HEK293T (cell line): ENCODE data around the gene TRIP11.

ENCODE experiments used
- ARNT ChIP-seq: fragments of 450-650 bp; IDR thresholded peaks from 2 replicates; pipeline ENCODE4 v1.6.1; 2017; ENCODE audit warnings: mild to moderate bottlenecking
- BHLHE40 ChIP-seq: fragments of 450-650 bp; IDR thresholded peaks from 2 replicates; pipeline ENCODE4 v1.6.1; 2016; ENCODE audit warnings: mild to moderate bottlenecking, moderate library complexity, borderline replicate concordance
- CTBP1 ChIP-seq: fragments of 450-650 bp; IDR thresholded peaks from 2 replicates; pipeline ENCODE4 v1.6.1; 2016; ENCODE audit warnings: borderline replicate concordance
- ELF4 ChIP-seq: fragments of 450-650 bp; IDR thresholded peaks from 2 replicates; pipeline ENCODE4 v1.6.1; 2017; ENCODE audit warnings: antibody characterized with exemption
- FOXA1 ChIP-seq: fragments of 450-650 bp; IDR thresholded peaks from 2 replicates; pipeline ENCODE4 v1.6.1; 2016; ENCODE audit warnings: mild to moderate bottlenecking
- FOXK2 ChIP-seq: fragments of 450-650 bp; IDR thresholded peaks from 2 replicates; pipeline ENCODE4 v1.6.1; 2016; ENCODE audit warnings: mild to moderate bottlenecking
- FOXM1 ChIP-seq: fragments of 450-650 bp; IDR thresholded peaks from 2 replicates; pipeline ENCODE4 v1.6.1; 2017; ENCODE audit warnings: mild to moderate bottlenecking, borderline replicate concordance
- L3MBTL2 ChIP-seq: fragments of 450-650 bp; conservative IDR thresholded peaks from 2 replicates; pipeline ENCODE4 v1.6.1; 2016; ENCODE audit warnings: mild to moderate bottlenecking
- PKNOX1 ChIP-seq: fragments of 450-650 bp; IDR thresholded peaks from 2 replicates; pipeline ENCODE4 v1.6.1; 2016
- SUZ12 ChIP-seq: fragments of 450-650 bp; IDR thresholded peaks from 2 replicates; pipeline ENCODE4 v1.6.1; 2016; ENCODE audit warnings: mild to moderate bottlenecking
- TARDBP ChIP-seq: fragments of 450-650 bp; IDR thresholded peaks from 2 replicates; pipeline ENCODE4 v1.6.1; 2016
- ZNF384 ChIP-seq: fragments of 450-650 bp; IDR thresholded peaks from 2 replicates; pipeline ENCODE4 v1.6.1; 2016

- TF ChIP-seq L3MBTL2 (no peak), ZNF384 (no peak), CTBP1 (no peak), SUZ12 (no peak), ELF4 (no peak), BHLHE40 (no peak), ARNT (no peak), FOXM1 (no peak), TARDBP (no peak), FOXA1 (no peak), FOXK2 (no peak), PKNOX1 (no peak)
Measured at GRCh38 chr14:91931478-91932088, 108.3 kb downstream of the TRIP11 start.
